GM18951 (cell line): ENCODE measurements around the gene DNM1.

ENCODE experiments used
- POLR2A ChIP-seq: IDR thresholded peaks from 4 replicates; pipeline ENCODE4 v1.6.1; 2011; ENCODE audit warnings: mild to moderate bottlenecking; ENCODE audit not compliant: insufficient read length, insufficient read depth; ENCODE audit errors: extremely low read depth
- in situ Hi-C: fragments of 300-500 bp; cut with MboI; formaldehyde crosslinking; loops from one replicate; pipeline ENCODE4 v1.12.0; 2022; ENCODE audit warnings: low sequenced_read_pairs, mixed read lengths, inconsistent platforms; ENCODE audit not compliant: unreplicated experiment

The DNM1 gene

DNA sequence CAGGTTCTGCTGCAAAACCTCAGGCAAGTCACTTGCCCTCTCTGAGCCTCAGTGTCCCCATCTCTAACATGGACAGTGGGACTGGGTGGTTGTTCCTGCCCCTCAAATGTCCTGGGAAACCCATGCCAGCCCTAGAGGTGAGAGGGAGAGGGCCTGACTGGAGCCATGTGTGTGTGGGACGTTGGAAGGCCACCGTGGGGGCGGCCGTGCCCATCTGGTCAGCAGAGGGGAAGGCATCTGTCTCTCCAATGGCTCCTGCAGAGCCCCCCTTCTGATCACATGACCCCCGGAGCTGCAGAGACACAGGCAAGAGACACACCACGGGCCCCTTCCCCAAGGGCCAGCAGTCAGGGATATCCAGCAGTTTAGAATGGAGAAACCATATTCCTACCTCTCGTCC is 1.7 kb downstream of the DNM1 start:
- in situ Hi-C loops: no loop called here

DNA sequence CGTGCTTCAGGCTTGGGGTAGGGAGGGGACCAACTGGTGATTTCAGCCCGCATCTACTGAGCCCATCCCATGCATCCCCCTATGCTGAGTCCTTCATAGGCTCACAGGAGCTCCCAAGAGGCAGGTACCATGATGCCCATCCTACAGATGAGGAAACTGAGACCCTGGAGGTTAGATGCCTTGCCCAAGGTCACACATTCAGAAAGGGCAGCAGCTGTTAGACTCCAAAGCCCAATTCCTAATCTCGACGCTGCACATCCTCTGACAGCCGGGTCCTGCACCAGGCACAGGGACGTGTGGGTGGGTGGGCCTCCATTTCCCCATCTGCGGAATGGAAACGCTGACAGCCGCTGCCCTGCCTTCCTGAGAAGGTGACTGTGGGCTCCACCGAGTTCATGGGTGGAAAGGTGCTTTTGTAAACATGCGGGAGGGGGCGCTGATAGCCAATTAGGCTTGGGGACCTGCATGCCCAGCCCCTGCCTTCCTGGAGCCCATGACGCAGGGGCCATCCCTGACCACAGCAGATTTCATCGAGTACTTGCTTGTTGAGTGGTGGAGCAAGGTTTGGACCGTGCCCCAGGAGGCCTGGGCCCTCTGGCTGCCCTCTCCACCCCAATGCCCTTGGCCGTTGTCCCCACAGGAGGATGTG is 2.2 kb downstream of the DNM1 start:
- no peak for TF ChIP-seq POLR2A
- in situ Hi-C loops: no loop called here

More for the DNA sequence above, 1.7 kb downstream of the DNM1 start:
- no peak for TF ChIP-seq POLR2A

GRCh38 chr9:128206484-128206883 is 3.3 kb downstream of the DNM1 start:
- in situ Hi-C loops: no loop called here

DNA sequence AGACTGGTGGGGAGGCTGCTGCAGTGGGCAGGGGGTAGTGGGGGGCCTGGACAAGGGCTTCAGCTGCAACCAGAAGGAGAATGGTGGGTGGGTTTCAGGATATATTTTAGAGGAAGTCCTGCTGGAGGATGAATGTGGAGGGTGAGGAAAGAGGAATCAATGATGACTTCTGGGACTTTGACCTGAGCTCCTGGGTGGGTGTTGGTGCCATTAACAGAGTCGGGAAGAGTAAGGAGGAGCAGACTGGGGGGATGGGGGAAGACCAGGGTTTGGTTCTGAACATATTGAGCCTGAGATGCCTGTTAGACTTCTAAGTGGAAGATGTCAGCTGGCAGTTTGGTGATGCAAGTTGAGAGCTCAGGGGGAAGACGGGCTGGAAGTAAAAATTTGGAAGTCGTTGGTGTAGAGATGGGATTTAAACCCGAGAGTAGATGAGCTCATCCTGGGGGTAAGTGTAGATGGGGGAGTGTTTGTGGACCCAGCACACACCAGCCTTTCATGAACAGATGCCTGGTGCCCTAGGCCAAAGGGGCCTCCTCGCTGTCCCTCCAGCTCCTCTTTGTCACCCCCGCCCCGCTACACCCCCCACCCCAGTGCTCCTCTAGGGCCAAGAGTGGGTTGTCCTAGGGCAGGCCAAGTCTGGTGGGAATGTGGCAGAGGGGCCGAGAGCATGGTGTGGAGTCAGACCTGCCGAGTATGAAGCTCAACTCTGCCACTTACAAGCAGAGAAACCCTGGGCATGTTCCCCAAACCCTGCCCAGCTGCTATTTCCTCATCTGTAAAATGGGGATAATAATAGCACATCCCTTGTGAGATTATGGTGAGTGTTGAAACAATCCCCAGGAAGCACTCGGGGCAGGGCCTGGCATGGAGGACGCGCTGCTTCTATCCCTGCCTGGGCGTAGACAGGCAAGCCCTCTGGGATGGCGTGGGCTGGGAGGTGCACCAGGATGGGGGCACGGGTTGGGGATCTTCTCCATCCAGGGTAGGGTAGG is 4.0 kb downstream of the DNM1 start:
- in situ Hi-C loops: no loop called here
- no peak for TF ChIP-seq POLR2A

More at GRCh38 chr9:128206484-128206883, 3.3 kb downstream of the DNM1 start:
- TF ChIP-seq POLR2A: no peak

DNA sequence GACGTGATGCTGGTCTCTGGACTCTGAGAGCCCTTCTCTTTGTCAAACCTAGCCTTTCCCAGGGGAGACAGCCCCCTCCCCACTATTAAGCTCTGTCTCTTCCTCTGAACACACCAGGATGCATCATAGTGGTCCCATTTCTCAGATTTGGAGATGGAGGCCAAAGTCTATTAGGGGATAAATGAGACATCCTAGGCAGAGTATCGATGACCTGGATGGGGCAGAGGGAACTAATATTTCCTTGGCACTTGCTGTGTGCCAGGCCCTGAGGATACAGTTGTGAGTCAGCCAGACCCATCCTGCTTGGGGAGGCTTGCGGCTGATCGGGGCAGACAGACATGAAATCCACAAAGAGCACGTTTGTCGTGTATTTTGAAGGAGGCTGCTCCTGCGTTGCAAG is 5.2 kb downstream of the DNM1 start:
- in situ Hi-C loops: no loop called here
- TF ChIP-seq POLR2A: no peak

DNA sequence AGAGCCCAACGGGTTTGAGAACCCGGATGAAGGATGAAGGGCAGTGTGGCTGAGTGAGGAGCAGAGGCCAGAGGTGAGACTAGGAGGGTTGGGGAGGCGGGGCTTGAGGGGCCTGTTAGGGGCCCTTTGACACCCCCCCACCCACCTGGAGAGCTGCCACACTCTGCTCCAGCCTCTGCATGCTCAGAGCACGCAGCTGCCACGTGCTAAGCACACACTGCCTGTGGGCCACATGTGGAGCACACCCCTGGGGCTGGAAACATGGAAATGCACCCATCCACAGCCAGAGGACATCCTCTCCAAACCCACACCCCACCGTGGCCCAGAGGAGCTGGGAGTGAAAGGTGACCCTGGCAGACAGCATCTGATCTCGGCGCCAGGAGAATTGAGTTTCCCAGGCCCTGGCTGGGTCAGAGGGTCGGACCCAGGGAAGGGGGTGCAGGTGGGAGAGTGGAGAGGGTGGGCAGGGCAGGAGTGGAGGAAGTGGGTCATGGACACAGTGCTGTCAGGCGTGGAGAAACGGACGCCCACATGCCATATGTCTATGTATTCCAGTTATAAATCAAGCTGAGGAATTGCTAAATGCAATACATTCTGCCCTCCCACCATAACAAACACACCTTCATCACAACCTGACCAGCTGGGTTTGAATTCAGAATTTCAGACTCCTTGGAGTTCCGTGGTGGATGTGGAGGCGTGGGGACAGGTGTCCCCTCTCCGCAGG is 5.9 kb downstream of the DNM1 start:
- TF ChIP-seq POLR2A: no peak
- in situ Hi-C loops: no loop called here

GRCh38 chr9:128211186-128211980 is 8.2 kb downstream of the DNM1 start:
- in situ Hi-C loops: no loop called here
- no peak for TF ChIP-seq POLR2A

DNA sequence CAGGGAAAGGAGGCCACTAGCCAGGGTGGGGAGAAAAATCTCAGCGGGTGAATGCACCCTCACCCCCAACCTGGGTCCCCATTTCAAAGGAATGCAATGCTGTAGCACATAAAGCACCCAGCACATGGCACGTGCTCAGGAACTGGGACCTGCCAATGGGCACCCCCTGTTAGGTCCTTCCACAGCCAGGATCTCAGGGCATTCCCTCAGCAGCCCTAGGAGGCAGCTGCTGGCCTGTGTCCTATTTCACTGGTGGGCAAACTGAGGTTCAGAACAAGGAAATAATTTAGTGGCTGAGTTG is 8.8 kb downstream of the DNM1 start:
- in situ Hi-C loops: no loop called here
- TF ChIP-seq POLR2A: no peak

DNA sequence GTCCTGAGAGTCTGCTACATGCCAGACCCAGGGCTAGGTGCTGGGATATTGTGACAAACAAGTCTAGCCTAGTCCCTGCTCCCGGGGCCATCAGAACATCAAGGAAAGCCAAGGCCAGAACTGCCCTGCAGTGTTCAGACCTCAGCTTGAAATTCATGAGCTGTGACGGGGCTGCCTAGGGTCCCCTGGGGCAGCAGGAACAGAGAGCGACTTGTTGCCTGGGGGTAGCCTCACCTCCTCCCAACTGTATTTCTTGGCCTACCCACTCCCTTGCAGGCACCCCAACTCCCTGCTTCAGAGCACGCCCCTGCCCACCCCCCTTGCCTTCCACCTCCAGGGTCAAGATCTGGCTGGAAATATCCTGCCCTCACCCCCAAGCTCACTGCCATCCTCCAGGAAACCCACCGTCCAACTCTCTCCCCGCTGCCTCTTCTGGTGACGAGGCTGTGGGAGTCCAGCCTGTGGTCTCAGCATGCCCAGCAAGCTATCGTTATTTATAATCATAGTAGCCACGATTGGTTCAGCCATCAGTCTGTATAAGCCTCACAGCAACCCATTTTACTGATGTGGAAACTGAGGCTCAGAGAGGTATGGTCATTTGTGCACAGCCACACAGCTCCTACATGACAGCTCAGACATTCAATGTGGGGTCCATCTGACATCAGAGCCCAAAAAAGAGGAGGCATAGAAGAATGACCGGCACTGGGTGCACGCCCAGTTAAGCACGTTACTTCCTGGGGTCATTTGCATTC is 10.7 kb downstream of the DNM1 start:
- in situ Hi-C loops: no loop called here
- TF ChIP-seq POLR2A: no peak

GRCh38 chr9:128214571-128215490 is 11.7 kb downstream of the DNM1 start:
- TF ChIP-seq POLR2A: no peak
- in situ Hi-C loops: no loop called here
